MM.1S (cell line): ENCODE data around the gene DLGAP3.

Source experiments
- CTCF ChIP-seq: fragments of 300-600 bp; sonication (generic); IDR thresholded peaks from 2 replicates; pipeline ENCODE4 v1.5.1; 2016; ENCODE audit warnings: antibody characterized with exemption, low read length, mixed read lengths
- EZH2 ChIP-seq: fragments of 300-600 bp; sonication (generic); optimal IDR thresholded peaks from 2 replicates; pipeline ENCODE3; 2017; ENCODE audit warnings: low read depth, mild to moderate bottlenecking, antibody characterized with exemption, low read length, mixed read lengths

GRCh38 chr1:34829250-34829649, 100.2 kb downstream of the DLGAP3 start:
- no peak for TF ChIP-seq CTCF
- no peak for TF ChIP-seq EZH2
